PC-9 (cell line): ENCODE results near the gene CCDC78. TPM values are rescaled to one million over a fixed set of nuclear protein-coding genes. Genes with fewer than 3 reads are reported as not detected.
A peak's percentile ranks its signal among the peaks of the same experiment; 100 is the strongest.

ENCODE experiments used
- BruUV-seq: library from RNA; stranded (reverse); fragments of 400-500 nt; replicated peaks from 2 replicates; lab custom pipeline; 2021; lab: Mats Ljungman, UMichigan
- CTCF ChIA-PET: fragments of 300-600 bp; sonication (Branson Sonifier 250); formaldehyde crosslinking; loops from one replicate; lab custom pipeline; 2022; ENCODE audit warnings: antibody characterized with exemption; lab: Charles Lee
- POLR2A ChIA-PET: fragments of 300-600 bp; sonication (Branson Sonifier 250); formaldehyde crosslinking; loops from one replicate; lab custom pipeline; 2022; ENCODE audit warnings: antibody characterized with exemption; ENCODE audit not compliant: unreplicated experiment; lab: Charles Lee
- DNase-seq, 2 experiments: peaks; one replicate each; pipeline versions ENCODE4 v3.0.0 to v3.0.0-alpha.2; 2015 to 2022; ENCODE audit warnings: mixed read lengths in 1 of 2
- H2AFZ ChIP-seq: fragments of 200-600 bp; sonication (generic); 2 replicates; pipeline ENCODE4 v1.8.1; 2017; ENCODE audit warnings: antibody characterized with exemption
- H3F3A ChIP-seq: fragments of 200-600 bp; sonication (generic); 2 replicates; pipeline ENCODE4 v1.8.1; 2017; ENCODE audit warnings: antibody characterized with exemption, mild to moderate bottlenecking, low read depth; ENCODE audit not compliant: insufficient read depth
- H3K27ac ChIP-seq: fragments of 200-600 bp; sonication (generic); 2 replicates; pipeline ENCODE4 v1.6.1; 2016; ENCODE audit warnings: mixed run types
- H3K27me3 ChIP-seq: fragments of 200-600 bp; sonication (generic); 2 replicates; pipeline ENCODE4 v1.6.1; 2016; ENCODE audit warnings: low read depth, mixed run types; ENCODE audit not compliant: insufficient read depth
- H3K36me3 ChIP-seq: fragments of 200-600 bp; sonication (generic); 2 replicates; pipeline ENCODE4 v1.6.1; 2016; ENCODE audit warnings: low read depth, mixed run types
- H3K4me1 ChIP-seq: fragments of 200-600 bp; sonication (generic); replicated peaks from 2 replicates; pipeline ENCODE4 v1.6.1; 2016; ENCODE audit warnings: mixed run types; ENCODE audit not compliant: insufficient read depth
- H3K4me2 ChIP-seq: fragments of 200-600 bp; sonication (generic); 2 replicates; pipeline ENCODE4 v1.6.1; 2017; ENCODE audit warnings: mixed run types
- H3K4me3 ChIP-seq: fragments of 200-600 bp; sonication (generic); 2 replicates; pipeline ENCODE4 v1.6.1; 2016; ENCODE audit warnings: mixed run types
- H3K79me2 ChIP-seq: fragments of 200-600 bp; sonication (generic); 2 replicates; pipeline ENCODE4 v1.6.1; 2017; ENCODE audit warnings: low read depth, mixed run types
- H3K9me2 ChIP-seq: fragments of 200-600 bp; sonication (generic); 2 replicates; pipeline ENCODE4 v1.8.1; 2017; ENCODE audit warnings: mild to moderate bottlenecking; ENCODE audit not compliant: insufficient read depth
- H3K9me3 ChIP-seq: fragments of 200-600 bp; sonication (generic); 2 replicates; pipeline ENCODE4 v1.8.1; 2016; ENCODE audit warnings: low read depth; ENCODE audit not compliant: insufficient read depth
- H4K20me1 ChIP-seq: fragments of 200-600 bp; sonication (generic); 2 replicates; pipeline ENCODE4 v1.8.1; 2017; ENCODE audit not compliant: insufficient read depth
- CTCF ChIP-seq: fragments of 200-600 bp; sonication (generic); conservative IDR thresholded peaks from 2 replicates; pipeline ENCODE4 v1.6.1; 2017; ENCODE audit warnings: mixed run types, antibody characterized with exemption, mild to moderate bottlenecking, moderate library complexity
- EZH2 ChIP-seq: fragments of 200-600 bp; sonication (generic); IDR thresholded peaks from 2 replicates; pipeline ENCODE4 v1.8.0; 2017; ENCODE audit warnings: antibody characterized with exemption, low read depth
- intact Hi-C: fragments of 100-400 bp; cut with micrococcal nuclease; formaldehyde crosslinking; loops from one replicate; pipeline ENCODE4 v1.10.0; 2022; ENCODE audit not compliant: unreplicated experiment
- total RNA-seq: library from RNA; stranded (reverse); gene quantifications from 2 replicates; pipeline ENCODE4 v1.2.3, GENCODE V29; 2021

Gene CCDC78
- total RNA-seq, 1 experiment from 2014 or later, result 4.2 TPM

GRCh38 chr16:751152-752006 lies 25.1 kb upstream of the CCDC78 start:
- H2AFZ ChIP-seq, result no peak overlapping the region
- no peaks in the 10 kb centered on the region; the same call in 1 of the 2 replicates for H4K20me1 ChIP-seq
- H3K4me3 ChIP-seq, result no peak overlapping the region
- H3K27me3 ChIP-seq, result no peaks in the 10 kb centered on the region
- CTCF ChIA-PET, result interaction anchor here (0.6 kb wide), 1 partner anchor 10 kb away, joined by 4 read pairs; no protein-coding TSS in a partner anchor
- H3F3A ChIP-seq, result peaks cover 7% of the 10 kb centered on the region; the same call in 1 of the 2 replicates
- BruUV-seq, result no TSS peak
- no peaks in the 10 kb centered on the region for H3K4me1 ChIP-seq
- H3K9me2 ChIP-seq, result no peaks in the 10 kb centered on the region
- H3K27ac ChIP-seq, result no peak overlapping the region
- POLR2A ChIA-PET, result no interaction called here
- no peak overlapping the region for H3K4me2 ChIP-seq
- TF ChIP-seq CTCF (no peak), EZH2 (no peak)
- no peaks in the 10 kb centered on the region for H3K36me3 ChIP-seq
- no peaks in the 10 kb centered on the region for H3K9me3 ChIP-seq
- H3K79me2 ChIP-seq, result no peaks in the 10 kb centered on the region
- intact Hi-C loops, result no loop called here
- no peak for DNase-seq

GRCh38 chr16:750485-750884 lies 24.2 kb upstream of the CCDC78 start:
- no peaks in the 10 kb centered on the region; the same call in 1 of the 2 replicates for H4K20me1 ChIP-seq
- 0 out of 2 replicates have a peak, but pooled peaks cover 4% of the 10 kb centered on the region for H3F3A ChIP-seq
- no peak overlapping the region for H3K4me2 ChIP-seq
- H3K36me3 ChIP-seq, result no peaks in the 10 kb centered on the region
- no peaks in the 10 kb centered on the region for H3K27me3 ChIP-seq
- no peaks in the 10 kb centered on the region for H3K9me2 ChIP-seq
- CTCF ChIA-PET, result no interaction called here
- no peaks in the 10 kb centered on the region for H3K4me1 ChIP-seq
- no peak overlapping the region for H3K27ac ChIP-seq
- no peak overlapping the region for H3K4me3 ChIP-seq
- intact Hi-C loops, result no loop called here
- no peak for DNase-seq
- TF ChIP-seq CTCF, result no peak
- TF ChIP-seq EZH2, result no peak
- H3K9me3 ChIP-seq, result no peaks in the 10 kb centered on the region
- H2AFZ ChIP-seq, result no peak overlapping the region
- H3K79me2 ChIP-seq, result no peaks in the 10 kb centered on the region
- no TSS peak for BruUV-seq
- POLR2A ChIA-PET, result no interaction called here

GRCh38 chr16:749010-749409 lies 22.8 kb upstream of the CCDC78 start:
- Histone ChIP-seq H3K4me3 (no peak overlapping the region), H4K20me1 (no peaks in the 10 kb centered on the region; the same call in 1 of the 2 replicates), H3K4me1 (no peaks in the 10 kb centered on the region), H3K27ac (no peak overlapping the region), H3K79me2 (no peaks in the 10 kb centered on the region), H3K27me3 (no peaks in the 10 kb centered on the region), H3K9me3 (no peaks in the 10 kb centered on the region), H3K4me2 (no peak overlapping the region), H3F3A (0 out of 2 replicates have a peak, but pooled peaks cover 4% of the 10 kb centered on the region), H3K36me3 (no peaks in the 10 kb centered on the region), H2AFZ (no peak overlapping the region), H3K9me2 (no peaks in the 10 kb centered on the region)
- ChIA-PET CTCF (interaction anchor here (0.6 kb wide), 1 partner anchor 710 kb away, joined by 5 read pairs; no protein-coding TSS in a partner anchor), POLR2A (interaction anchor here (0.7 to 0.8 kb wide), 3 partner anchors 10 to 37 kb away, joined by 9 to 24 read pairs (median 23); partner anchors contain the start of gene MSLN)
- TF ChIP-seq CTCF (no peak), EZH2 (no peak)
- DNase-seq, result peak in 1 of 2 experiments; percentile 50
- intact Hi-C loops, result no loop called here
- BruUV-seq, result no TSS peak
